ENCODE results near the gene FSD2.

Gene FSD2

GRCh38 chr15:82807920-82808633 is 2.2 kb upstream of the FSD2 start:
- Histone ChIP-seq H3K36me3 (ENCODE audit: insufficient read depth, low read length) (peaks cover 2% of the 10 kb centered on the region; the same call in 1 of the 2 replicates), H3K4me1 (ENCODE audit: insufficient read depth, low read length) (peaks cover 12% of the 10 kb centered on the region), H3K27ac (ENCODE audit: low read depth, low read length) (no peak overlapping the region), H3K4me3 (ENCODE audit: low read length) (no peak overlapping the region), H3K27me3 (ENCODE audit: insufficient read depth, low read length) (peaks cover 28% of the 10 kb centered on the region), H3K9me3 (ENCODE audit: insufficient read depth, low read depth, low read length) (no peaks in the 10 kb centered on the region), H3K9ac (ENCODE audit: low read depth, low read length) (no peak overlapping the region)
- 84% methylated on average over 8 of the region's 11 CpGs for WGBS

DNA sequence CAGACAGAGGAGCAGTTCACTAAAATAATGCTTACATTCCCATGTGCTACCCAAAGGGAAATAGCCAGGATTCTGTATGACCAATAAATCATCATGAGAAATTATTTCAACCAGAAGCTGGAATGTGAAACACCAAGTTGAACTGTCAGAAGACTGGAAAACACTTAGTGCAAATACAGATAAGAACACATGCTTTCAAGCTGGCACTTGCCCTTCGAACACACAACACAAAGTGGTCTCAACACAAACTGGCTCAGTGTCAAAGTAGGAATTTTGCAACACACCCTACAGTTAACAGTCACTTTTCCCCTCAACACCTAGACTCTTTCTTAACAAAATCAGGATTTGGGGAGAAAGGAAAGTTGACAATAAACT is 1.3 kb downstream of the FSD2 start:
- Histone ChIP-seq H3K9ac (ENCODE audit: low read depth, low read length) (no peak overlapping the region), H3K36me3 (ENCODE audit: insufficient read depth, low read length) (no peaks in the 10 kb centered on the region), H3K4me1 (ENCODE audit: insufficient read depth, low read length) (no peaks in the 10 kb centered on the region), H3K4me3 (ENCODE audit: low read length) (no peak overlapping the region), H3K27ac (ENCODE audit: low read depth, low read length) (no peak overlapping the region), H3K9me3 (ENCODE audit: insufficient read depth, low read depth, low read length) (no peaks in the 10 kb centered on the region), H3K27me3 (ENCODE audit: insufficient read depth, low read length) (peaks cover 38% of the 10 kb centered on the region)
- WGBS: 91% methylated on average over 1 of the region's 1 CpG

- 40% methylated on average over 1 of the region's 2 CpGs for WGBS
These were observed 1.9 kb downstream of the FSD2 start for GRCh38 chr15:82803793-82804574.

GRCh38 chr15:82802497-82802896 is 3.4 kb downstream of the FSD2 start:
- Histone ChIP-seq H3K36me3 (ENCODE audit: insufficient read depth, low read length) (no peaks in the 10 kb centered on the region), H3K9me3 (ENCODE audit: insufficient read depth, low read depth, low read length) (no peaks in the 10 kb centered on the region), H3K9ac (ENCODE audit: low read depth, low read length) (no peak overlapping the region), H3K4me3 (ENCODE audit: low read length) (no peak overlapping the region), H3K27ac (ENCODE audit: low read depth, low read length) (no peak overlapping the region), H3K27me3 (ENCODE audit: insufficient read depth, low read length) (peaks cover 38% of the 10 kb centered on the region), H3K4me1 (ENCODE audit: insufficient read depth, low read length) (no peaks in the 10 kb centered on the region)
- 85% methylated on average over 1 of the region's 1 CpG for WGBS

More at GRCh38 chr15:82803793-82804574, 1.9 kb downstream of the FSD2 start:
- no peak overlapping the region for H3K27ac ChIP-seq (ENCODE audit: low read depth, low read length)
- H3K9ac ChIP-seq (ENCODE audit: low read depth, low read length): no peak overlapping the region
- H3K27me3 ChIP-seq (ENCODE audit: insufficient read depth, low read length): peaks cover 38% of the 10 kb centered on the region
- no peak overlapping the region for H3K4me3 ChIP-seq (ENCODE audit: low read length)
- no peaks in the 10 kb centered on the region for H3K9me3 ChIP-seq (ENCODE audit: insufficient read depth, low read depth, low read length)
- no peaks in the 10 kb centered on the region for H3K36me3 ChIP-seq (ENCODE audit: insufficient read depth, low read length)
- H3K4me1 ChIP-seq (ENCODE audit: insufficient read depth, low read length): no peaks in the 10 kb centered on the region

DNA sequence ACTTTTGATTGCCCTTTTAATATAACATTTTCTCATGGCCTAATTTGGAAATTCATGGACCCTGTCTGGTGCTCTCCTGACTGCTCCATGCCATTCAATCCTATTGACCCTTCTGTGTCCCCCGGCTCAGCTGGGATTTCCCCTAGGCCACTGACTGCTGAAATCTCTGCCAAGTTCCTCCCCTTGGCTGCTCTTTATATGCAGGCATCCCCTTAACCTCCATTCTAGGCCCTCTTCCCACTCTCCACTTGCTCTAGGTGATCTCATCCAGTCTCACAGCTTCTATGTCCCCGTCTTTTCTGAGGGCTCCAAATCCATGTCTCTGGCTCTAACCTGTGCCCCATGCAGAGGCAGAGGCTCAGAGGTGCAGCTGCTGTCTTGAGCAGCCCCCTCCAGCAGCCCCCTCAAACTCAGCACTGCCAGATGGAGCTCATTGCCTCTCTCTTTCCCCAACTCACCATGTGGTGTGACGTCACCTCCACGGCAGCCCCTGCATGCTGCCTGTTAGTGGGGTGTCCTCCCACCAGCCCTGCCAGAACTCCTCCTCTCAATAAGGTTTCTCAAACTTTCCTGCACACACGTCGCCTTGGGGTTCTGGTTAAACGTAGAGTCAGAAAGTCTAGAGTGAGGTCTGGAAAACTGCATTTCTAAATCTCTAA is 6.6 kb downstream of the FSD2 start:
- 85% methylated on average over 7 of the region's 7 CpGs for WGBS
- no peak overlapping the region for H3K27ac ChIP-seq (ENCODE audit: low read depth, low read length)
- no peak overlapping the region for H3K9ac ChIP-seq (ENCODE audit: low read depth, low read length)
- H3K36me3 ChIP-seq (ENCODE audit: insufficient read depth, low read length): no peaks in the 10 kb centered on the region
- H3K4me3 ChIP-seq (ENCODE audit: low read length): no peak overlapping the region
- H3K4me1 ChIP-seq (ENCODE audit: insufficient read depth, low read length): no peaks in the 10 kb centered on the region
- H3K9me3 ChIP-seq (ENCODE audit: insufficient read depth, low read depth, low read length): no peaks in the 10 kb centered on the region
- peaks cover 35% of the 10 kb centered on the region for H3K27me3 ChIP-seq (ENCODE audit: insufficient read depth, low read length)

GRCh38 chr15:82798531-82799166 is 7.2 kb downstream of the FSD2 start:
- Histone ChIP-seq H3K9me3 (ENCODE audit: insufficient read depth, low read depth, low read length) (peaks cover under 1% of the 10 kb centered on the region; the same call in 1 of the 2 replicates), H3K27ac (ENCODE audit: low read depth, low read length) (no peak overlapping the region), H3K36me3 (ENCODE audit: insufficient read depth, low read length) (no peaks in the 10 kb centered on the region), H3K4me3 (ENCODE audit: low read length) (no peak overlapping the region), H3K9ac (ENCODE audit: low read depth, low read length) (no peak overlapping the region), H3K27me3 (ENCODE audit: insufficient read depth, low read length) (peaks cover 30% of the 10 kb centered on the region), H3K4me1 (ENCODE audit: insufficient read depth, low read length) (no peaks in the 10 kb centered on the region)
- WGBS: 83% methylated on average over 5 of the region's 5 CpGs

- H3K27me3 ChIP-seq (ENCODE audit: insufficient read depth, low read length): peaks cover 25% of the 10 kb centered on the region
- H3K27ac ChIP-seq (ENCODE audit: low read depth, low read length): no peak overlapping the region
- no peak overlapping the region for H3K9ac ChIP-seq (ENCODE audit: low read depth, low read length)
- H3K9me3 ChIP-seq (ENCODE audit: insufficient read depth, low read depth, low read length): peaks cover 3% of the 10 kb centered on the region; the same call in 1 of the 2 replicates
- H3K36me3 ChIP-seq (ENCODE audit: insufficient read depth, low read length): no peaks in the 10 kb centered on the region
- H3K4me3 ChIP-seq (ENCODE audit: low read length): no peak overlapping the region
- WGBS: 80% methylated on average over 4 of the region's 4 CpGs
- H3K4me1 ChIP-seq (ENCODE audit: insufficient read depth, low read length): no peaks in the 10 kb centered on the region
These were observed 7.8 kb downstream of the FSD2 start for GRCh38 chr15:82798104-82798503.

GRCh38 chr15:82793737-82794136 is 12.1 kb downstream of the FSD2 start:
- Histone ChIP-seq H3K27ac (ENCODE audit: low read depth, low read length) (no peak overlapping the region), H3K4me3 (ENCODE audit: low read length) (no peak overlapping the region), H3K9ac (ENCODE audit: low read depth, low read length) (no peak overlapping the region), H3K36me3 (ENCODE audit: insufficient read depth, low read length) (no peaks in the 10 kb centered on the region), H3K9me3 (ENCODE audit: insufficient read depth, low read depth, low read length) (peaks cover 3% of the 10 kb centered on the region; the same call in 1 of the 2 replicates), H3K27me3 (ENCODE audit: insufficient read depth, low read length) (0 out of 2 replicates have a peak, but pooled peaks cover 2% of the 10 kb centered on the region), H3K4me1 (ENCODE audit: insufficient read depth, low read length) (no peaks in the 10 kb centered on the region)

- WGBS: 85% methylated on average over 1 of the region's 1 CpG
- 0 out of 2 replicates have a peak, but pooled peaks cover 2% of the 10 kb centered on the region for H3K27me3 ChIP-seq (ENCODE audit: insufficient read depth, low read length)
- H3K4me1 ChIP-seq (ENCODE audit: insufficient read depth, low read length): no peaks in the 10 kb centered on the region
- no peak overlapping the region for H3K27ac ChIP-seq (ENCODE audit: low read depth, low read length)
- peaks cover 3% of the 10 kb centered on the region; the same call in 1 of the 2 replicates for H3K9me3 ChIP-seq (ENCODE audit: insufficient read depth, low read depth, low read length)
- no peaks in the 10 kb centered on the region for H3K36me3 ChIP-seq (ENCODE audit: insufficient read depth, low read length)
- H3K9ac ChIP-seq (ENCODE audit: low read depth, low read length): no peak overlapping the region
- no peak overlapping the region for H3K4me3 ChIP-seq (ENCODE audit: low read length)
These were observed 13.8 kb downstream of the FSD2 start for GRCh38 chr15:82792068-82792467.

DNA sequence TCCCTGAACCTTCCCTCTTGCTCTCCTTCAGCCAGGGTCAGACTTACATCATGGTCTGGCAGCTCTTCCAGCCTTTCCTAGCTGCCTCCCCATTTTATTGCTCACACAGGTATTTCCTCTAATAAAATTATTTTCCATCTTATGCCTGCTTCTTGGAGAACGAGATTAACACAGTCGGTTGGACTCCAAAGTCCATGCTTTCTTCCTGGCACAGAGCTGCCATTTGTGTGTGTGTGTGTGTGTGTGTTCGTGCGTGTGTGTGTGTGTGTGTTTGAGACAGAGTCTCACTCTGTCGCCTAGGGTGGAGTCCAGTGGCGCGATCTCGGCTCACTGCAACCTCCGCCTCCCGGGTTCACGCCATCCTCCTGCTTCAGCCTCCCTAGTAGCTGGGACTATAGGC is 15.5 kb downstream of the FSD2 start:
- H3K27me3 ChIP-seq (ENCODE audit: insufficient read depth, low read length): no peaks in the 10 kb centered on the region
- H3K4me3 ChIP-seq (ENCODE audit: low read length): no peak overlapping the region
- H3K4me1 ChIP-seq (ENCODE audit: insufficient read depth, low read length): no peaks in the 10 kb centered on the region
- H3K9ac ChIP-seq (ENCODE audit: low read depth, low read length): no peak overlapping the region
- no peak overlapping the region for H3K27ac ChIP-seq (ENCODE audit: low read depth, low read length)
- WGBS: 82% methylated on average over 11 of the region's 11 CpGs
- peaks cover 3% of the 10 kb centered on the region; the same call in 1 of the 2 replicates for H3K9me3 ChIP-seq (ENCODE audit: insufficient read depth, low read depth, low read length)
- H3K36me3 ChIP-seq (ENCODE audit: insufficient read depth, low read length): no peaks in the 10 kb centered on the region

GRCh38 chr15:82789491-82789890 is 16.4 kb downstream of the FSD2 start:
- WGBS: 83% methylated on average over 1 of the region's 1 CpG
- Histone ChIP-seq H3K27ac (ENCODE audit: low read depth, low read length) (no peak overlapping the region), H3K4me3 (ENCODE audit: low read length) (no peak overlapping the region), H3K9me3 (ENCODE audit: insufficient read depth, low read depth, low read length) (peaks cover 3% of the 10 kb centered on the region; the same call in 1 of the 2 replicates), H3K27me3 (ENCODE audit: insufficient read depth, low read length) (no peaks in the 10 kb centered on the region), H3K36me3 (ENCODE audit: insufficient read depth, low read length) (no peaks in the 10 kb centered on the region), H3K9ac (ENCODE audit: low read depth, low read length) (no peak overlapping the region), H3K4me1 (ENCODE audit: insufficient read depth, low read length) (no peaks in the 10 kb centered on the region)

All from HUES64 (cell line).